OCI-LY1 (cell line): ENCODE data around the gene KCTD16.
A peak's percentile ranks its signal among the peaks of the same experiment; 100 is the strongest.

Source experiments
- EZH2 ChIP-seq: fragments of 200-600 bp; sonication (generic), shearing (Covaris generic); IDR thresholded peaks from 2 replicates; pipeline ENCODE4 v1.8.0; 2017; ENCODE audit warnings: borderline replicate concordance, mixed run types, mild to moderate bottlenecking, antibody characterized with exemption, low read length, moderate library complexity, mixed read lengths
- TF ChIP-seq, protein P1 (sequence below): fragments of 200-600 bp; sonication (generic), shearing (Covaris generic); IDR thresholded peaks from 2 replicates; pipeline ENCODE4 v1.5.1; 2017; ENCODE audit warnings: mild to moderate bottlenecking, antibody characterized with exemption, low read length, moderate library complexity, mixed read lengths

DNA sequence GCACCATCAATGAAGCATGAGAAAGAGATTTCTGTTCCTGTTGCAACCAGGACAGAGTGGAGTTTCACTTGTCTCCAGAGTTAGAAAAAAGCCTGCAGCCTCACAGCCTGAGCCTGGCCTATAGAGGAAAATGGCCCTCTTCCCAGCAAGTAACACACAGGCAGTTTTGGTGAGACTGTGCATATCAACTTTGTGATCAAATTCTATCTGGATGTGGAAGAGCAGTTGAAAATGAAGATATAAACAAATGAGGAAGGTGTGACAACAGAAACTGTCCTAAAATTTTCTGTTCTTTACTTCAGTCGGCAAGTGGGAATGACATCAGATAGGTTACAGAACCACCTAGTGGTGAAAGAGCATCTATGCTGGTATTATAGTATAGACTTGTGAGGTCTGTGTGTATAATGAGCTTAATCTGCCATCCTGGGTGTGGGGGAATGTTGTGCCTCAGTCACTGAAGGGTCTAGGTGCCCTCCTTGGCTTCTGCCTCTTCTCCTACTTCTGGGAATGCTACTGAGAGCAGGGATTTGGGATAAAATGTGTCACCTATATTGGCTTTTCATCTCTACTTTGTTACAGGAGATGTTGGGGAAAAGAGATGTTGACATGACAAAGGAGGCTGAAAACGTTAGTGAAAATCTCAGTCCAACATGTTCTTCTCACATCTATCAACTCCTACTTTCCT, 28.4 kb upstream of the KCTD16 start:
- TF ChIP-seq, protein P1, sequence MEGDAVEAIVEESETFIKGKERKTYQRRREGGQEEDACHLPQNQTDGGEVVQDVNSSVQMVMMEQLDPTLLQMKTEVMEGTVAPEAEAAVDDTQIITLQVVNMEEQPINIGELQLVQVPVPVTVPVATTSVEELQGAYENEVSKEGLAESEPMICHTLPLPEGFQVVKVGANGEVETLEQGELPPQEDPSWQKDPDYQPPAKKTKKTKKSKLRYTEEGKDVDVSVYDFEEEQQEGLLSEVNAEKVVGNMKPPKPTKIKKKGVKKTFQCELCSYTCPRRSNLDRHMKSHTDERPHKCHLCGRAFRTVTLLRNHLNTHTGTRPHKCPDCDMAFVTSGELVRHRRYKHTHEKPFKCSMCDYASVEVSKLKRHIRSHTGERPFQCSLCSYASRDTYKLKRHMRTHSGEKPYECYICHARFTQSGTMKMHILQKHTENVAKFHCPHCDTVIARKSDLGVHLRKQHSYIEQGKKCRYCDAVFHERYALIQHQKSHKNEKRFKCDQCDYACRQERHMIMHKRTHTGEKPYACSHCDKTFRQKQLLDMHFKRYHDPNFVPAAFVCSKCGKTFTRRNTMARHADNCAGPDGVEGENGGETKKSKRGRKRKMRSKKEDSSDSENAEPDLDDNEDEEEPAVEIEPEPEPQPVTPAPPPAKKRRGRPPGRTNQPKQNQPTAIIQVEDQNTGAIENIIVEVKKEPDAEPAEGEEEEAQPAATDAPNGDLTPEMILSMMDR = peak; percentile 78
- TF ChIP-seq EZH2 = no peak
